BLaER1 treated with 17β-estradiol and CSF1 and Interleukin-3, amounts not matched to agents 10 nM and 100 nM (cell line): ENCODE data around the gene TCF12.

ENCODE experiments used
- H3K27ac ChIP-seq, 11 experiments: shearing (Covaris generic); formaldehyde crosslinking; 2 replicates each; pipeline ENCODE4 v1.8.1; 2022
- H3K27me3 ChIP-seq, 11 experiments: shearing (Covaris generic); formaldehyde crosslinking; 2 replicates each; pipeline ENCODE4 v1.8.1; 2022
- H3K36me3 ChIP-seq, 11 experiments: shearing (Covaris generic); formaldehyde crosslinking; 2 replicates each; pipeline ENCODE4 v1.8.1; 2022
- H3K4me1 ChIP-seq, 10 experiments: shearing (Covaris generic); formaldehyde crosslinking; 2 replicates each; pipeline ENCODE4 v1.8.1; 2022
- H3K4me2 ChIP-seq, 11 experiments: shearing (Covaris generic); formaldehyde crosslinking; 2 replicates each; pipeline ENCODE4 v1.8.1; 2022
- H3K4me3 ChIP-seq, 10 experiments: shearing (Covaris generic); formaldehyde crosslinking; 2 replicates each; pipeline ENCODE4 v1.8.1; 2022
- H3K9ac ChIP-seq, 11 experiments: shearing (Covaris generic); formaldehyde crosslinking; 2 replicates each; pipeline ENCODE4 v1.8.1; 2022
- H3K9me3 ChIP-seq, 11 experiments: shearing (Covaris generic); formaldehyde crosslinking; replicated peaks in 1 of 11; 2 replicates each; pipeline ENCODE4 v1.8.1; 2022
- H4K20me1 ChIP-seq, 11 experiments: shearing (Covaris generic); formaldehyde crosslinking; 2 replicates each; pipeline ENCODE4 v1.8.1; 2022
- Cebpa-rat ChIP-seq, 11 experiments: shearing (Covaris generic); IDR thresholded peaks; 2 replicates each; pipeline ENCODE4 v1.8.1; 2022

Gene TCF12

DNA sequence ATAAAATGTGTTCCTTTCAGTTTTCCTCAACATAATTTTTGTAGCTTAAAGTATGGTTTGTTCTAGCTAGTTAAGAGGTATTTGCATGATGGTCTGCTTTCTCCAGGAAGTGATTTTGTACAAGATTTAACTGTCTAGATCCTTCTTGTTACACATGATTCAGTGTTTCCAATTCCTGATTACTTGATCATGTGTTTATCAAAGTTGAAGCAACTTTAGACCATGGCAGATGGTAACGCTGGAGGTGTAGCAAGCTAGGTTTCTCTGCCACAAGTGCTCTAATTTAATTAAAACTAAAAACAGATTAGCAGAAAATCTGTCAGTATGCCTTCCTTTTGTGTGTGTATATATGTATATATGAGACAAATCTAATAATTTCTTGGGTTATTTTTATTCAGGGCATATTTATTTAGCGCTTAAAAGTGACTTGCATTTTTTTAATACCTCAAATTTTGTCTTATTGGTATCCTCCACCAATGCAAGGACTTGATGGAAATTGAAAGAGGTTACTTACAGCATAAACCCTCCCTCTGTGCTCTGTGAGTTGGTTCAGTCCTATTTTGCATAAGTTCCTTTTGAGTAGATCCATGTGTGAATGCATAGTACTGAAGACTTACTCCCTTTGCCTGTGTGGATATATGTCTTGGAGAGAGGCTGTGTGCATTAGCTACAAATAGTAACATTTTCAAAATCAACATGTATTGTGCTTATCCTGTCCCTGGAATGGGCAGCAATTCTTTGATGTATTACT, 300.6 kb downstream of the TCF12 start:
- peaks cover 16 to 44% (median 25%) of the 10 kb centered on the region in 10 experiments for H3K4me1 ChIP-seq
- no peaks in the 10 kb centered on the region for H3K27me3 ChIP-seq
- no peak overlapping the region for H3K4me3 ChIP-seq
- no peak overlapping the region; a peak in 1 of 22 replicates for H3K27ac ChIP-seq
- 0 out of 22 replicates have a peak, but pooled peaks cover 0 to 3% (median 0%) of the 10 kb centered on the region in 11 experiments for H3K36me3 ChIP-seq
- H3K9ac ChIP-seq, result no peak overlapping the region
- no peaks in the 10 kb centered on the region for H3K9me3 ChIP-seq
- TF ChIP-seq Cebpa-rat (IDR thresholded peaks at IDR 0.05), result no peak
- peaks cover 21 to 99% (median 57%) of the 10 kb centered on the region in 11 experiments for H4K20me1 ChIP-seq
- H3K4me2 ChIP-seq, result peak overlapping the region in 8 of 11 experiments; percentile 3 to 73 (median 30); a peak in 10 of 22 replicates

GRCh38 chr15:57220205-57220604, 301.8 kb downstream of the TCF12 start:
- Histone ChIP-seq H3K9ac (no peak overlapping the region), H3K4me3 (no peak overlapping the region), H3K27ac (no peak overlapping the region)

DNA sequence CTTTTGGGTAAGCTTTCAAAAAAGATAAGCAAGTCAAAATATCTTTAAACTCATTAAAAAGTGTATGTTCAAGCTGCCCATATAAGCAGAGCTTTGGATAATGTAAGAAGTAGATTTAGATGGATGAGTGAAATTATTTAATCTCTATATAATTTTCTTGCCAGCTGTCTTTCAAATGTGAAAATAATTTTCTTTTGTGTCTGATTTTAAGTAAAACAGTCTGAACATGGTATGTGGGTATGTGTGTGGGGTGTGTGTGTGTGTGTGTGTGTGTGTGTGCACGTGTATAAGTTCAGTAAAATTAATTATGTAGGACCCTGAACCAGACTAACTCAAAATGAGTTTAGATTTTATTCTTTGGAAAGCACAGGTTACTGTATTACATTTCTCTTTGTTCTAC, 302.7 kb downstream of the TCF12 start:
- TF ChIP-seq Cebpa-rat (IDR thresholded peaks at IDR 0.05), result no peak
- H3K36me3 ChIP-seq, result 0 out of 22 replicates have a peak, but pooled peaks cover 0 to 3% (median 0%) of the 10 kb centered on the region in 11 experiments
- no peak overlapping the region for H3K4me3 ChIP-seq
- H3K27ac ChIP-seq, result no peak overlapping the region
- peaks cover 16 to 39% (median 25%) of the 10 kb centered on the region in 10 experiments for H3K4me1 ChIP-seq
- H3K4me2 ChIP-seq, result no peak overlapping the region
- peaks cover 21 to 96% (median 41%) of the 10 kb centered on the region in 11 experiments; a peak in 20 of 22 replicates for H4K20me1 ChIP-seq
- H3K9ac ChIP-seq, result no peak overlapping the region
- no peaks in the 10 kb centered on the region for H3K27me3 ChIP-seq
- no peaks in the 10 kb centered on the region for H3K9me3 ChIP-seq

More at GRCh38 chr15:57220205-57220604, 301.8 kb downstream of the TCF12 start:
- Histone ChIP-seq H3K9me3 (no peaks in the 10 kb centered on the region), H4K20me1 (peaks cover 21 to 98% (median 48%) of the 10 kb centered on the region in 11 experiments; a peak in 21 of 22 replicates), H3K36me3 (0 out of 22 replicates have a peak, but pooled peaks cover 0 to 3% (median 0%) of the 10 kb centered on the region in 11 experiments), H3K27me3 (no peaks in the 10 kb centered on the region), H3K4me2 (peak overlapping the region in 3 of 11 experiments; percentile 8 to 42 (median 19); a peak in 1 of 22 replicates), H3K4me1 (peaks cover 16 to 44% (median 25%) of the 10 kb centered on the region in 10 experiments)
- no peak for TF ChIP-seq Cebpa-rat (IDR thresholded peaks at IDR 0.05)

- no peaks in the 10 kb centered on the region for H3K27me3 ChIP-seq
- H4K20me1 ChIP-seq, result peaks cover under 1 to 96% (median 25%) of the 10 kb centered on the region in 11 experiments; a peak in 15 of 22 replicates
- H3K27ac ChIP-seq, result no peak overlapping the region
- no peak overlapping the region for H3K4me3 ChIP-seq
- TF ChIP-seq Cebpa-rat (IDR thresholded peaks at IDR 0.05), result no peak
- peaks cover 3 to 28% (median 19%) of the 10 kb centered on the region in 10 experiments; a peak in 19 of 20 replicates for H3K4me1 ChIP-seq
- 0 out of 22 replicates have a peak, but pooled peaks cover 0 to 3% (median 0%) of the 10 kb centered on the region in 11 experiments for H3K36me3 ChIP-seq
- H3K9me3 ChIP-seq, result no peaks in the 10 kb centered on the region
- H3K9ac ChIP-seq, result no peak overlapping the region
- H3K4me2 ChIP-seq, result no peak overlapping the region
Measured at GRCh38 chr15:57223345-57223744, 304.9 kb downstream of the TCF12 start.

DNA sequence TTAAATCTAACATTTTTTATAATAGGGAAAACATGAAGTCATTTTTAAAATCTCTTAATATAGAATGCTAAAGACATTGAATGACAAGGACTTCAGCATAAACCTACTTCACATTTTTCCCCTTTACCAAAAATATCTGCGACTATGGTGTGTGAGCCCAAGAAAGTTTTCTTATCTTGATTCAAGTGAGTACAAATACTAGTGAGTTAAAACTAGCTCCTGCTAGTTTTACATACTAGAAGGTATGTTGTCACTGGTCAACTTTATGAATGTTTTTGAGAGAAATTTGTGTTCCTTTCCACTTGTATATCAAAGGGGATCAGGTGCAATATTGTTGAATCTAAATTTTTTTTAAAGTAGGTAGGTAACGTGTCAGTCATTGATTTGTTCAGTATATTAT, 305.4 kb downstream of the TCF12 start:
- Histone ChIP-seq H3K27ac (no peak overlapping the region), H3K9ac (no peak overlapping the region), H3K4me2 (no peak overlapping the region), H3K36me3 (0 out of 22 replicates have a peak, but pooled peaks cover 0 to 3% (median 0%) of the 10 kb centered on the region in 11 experiments), H4K20me1 (peaks cover 0 to 96% (median 23%) of the 10 kb centered on the region in 11 experiments; a peak in 14 of 22 replicates), H3K4me3 (no peak overlapping the region), H3K27me3 (no peaks in the 10 kb centered on the region), H3K4me1 (peaks cover 3 to 23% (median 16%) of the 10 kb centered on the region in 10 experiments; a peak in 18 of 20 replicates), H3K9me3 (no peaks in the 10 kb centered on the region)
- TF ChIP-seq Cebpa-rat (IDR thresholded peaks at IDR 0.05), result no peak

GRCh38 chr15:57224664-57225063, 306.2 kb downstream of the TCF12 start:
- Histone ChIP-seq H3K4me2 (no peak overlapping the region), H3K27ac (no peak overlapping the region), H3K9me3 (no peaks in the 10 kb centered on the region), H3K9ac (no peak overlapping the region), H3K36me3 (no peaks in the 10 kb centered on the region), H3K4me1 (peaks cover 0 to 16% (median 9%) of the 10 kb centered on the region in 10 experiments; a peak in 12 of 20 replicates), H3K27me3 (no peaks in the 10 kb centered on the region), H4K20me1 (peaks cover 0 to 96% (median 15%) of the 10 kb centered on the region in 11 experiments; a peak in 13 of 22 replicates), H3K4me3 (no peak overlapping the region)
- TF ChIP-seq Cebpa-rat (IDR thresholded peaks at IDR 0.05), result no peak

- TF ChIP-seq Cebpa-rat (IDR thresholded peaks at IDR 0.05), result no peak
- Histone ChIP-seq H3K4me1 (peaks cover 0 to 14% (median 5%) of the 10 kb centered on the region in 10 experiments; a peak in 8 of 20 replicates), H3K27ac (no peak overlapping the region), H3K4me2 (peak overlapping the region in 2 of 11 experiments; percentile 8 to 14; a peak in 2 of 22 replicates), H3K27me3 (no peaks in the 10 kb centered on the region), H3K4me3 (no peak overlapping the region), H3K9me3 (no peaks in the 10 kb centered on the region), H3K36me3 (peaks cover 3 to 17% (median 6%) of the 10 kb centered on the region in 11 experiments; a peak in 21 of 22 replicates), H4K20me1 (peaks cover 0 to 89% (median 9%) of the 10 kb centered on the region in 11 experiments; a peak in 13 of 22 replicates), H3K9ac (no peak overlapping the region)
Measured at GRCh38 chr15:57227166-57227565, 308.7 kb downstream of the TCF12 start.

DNA sequence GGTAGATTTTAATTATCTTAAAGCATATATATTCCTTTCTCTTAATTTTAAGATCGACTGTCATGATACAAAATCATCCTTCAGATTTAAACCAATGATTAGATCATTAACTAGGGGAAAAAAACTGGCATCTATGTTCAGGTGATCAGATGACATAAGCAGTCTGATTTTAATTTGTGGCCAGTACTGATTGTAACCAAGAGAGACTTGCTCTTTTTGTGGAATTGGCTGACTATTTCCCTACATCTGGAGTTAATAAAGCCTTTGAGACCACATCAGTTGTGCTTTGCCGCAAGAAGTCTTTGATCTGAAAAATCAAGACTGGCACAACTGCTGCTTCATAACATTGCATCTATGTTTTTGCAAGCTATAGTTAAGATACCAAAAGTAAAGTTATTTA, 309.5 kb downstream of the TCF12 start:
- Histone ChIP-seq H3K4me3 (no peak overlapping the region), H3K4me1 (peaks cover 0 to 14% (median 5%) of the 10 kb centered on the region in 10 experiments; a peak in 8 of 20 replicates), H3K9me3 (no peaks in the 10 kb centered on the region)

GRCh38 chr15:57228395-57228794, 310.0 kb downstream of the TCF12 start:
- no peaks in the 10 kb centered on the region for H3K9me3 ChIP-seq
- H3K4me1 ChIP-seq, result peaks cover 0 to 14% (median 5%) of the 10 kb centered on the region in 10 experiments; a peak in 8 of 20 replicates
- H3K27me3 ChIP-seq, result no peaks in the 10 kb centered on the region
- H3K36me3 ChIP-seq, result peaks cover 13 to 28% (median 16%) of the 10 kb centered on the region in 11 experiments
- TF ChIP-seq Cebpa-rat (IDR thresholded peaks at IDR 0.05), result no peak
- H3K4me3 ChIP-seq, result no peak overlapping the region
- H3K9ac ChIP-seq, result no peak overlapping the region
- H3K27ac ChIP-seq, result no peak overlapping the region
- peaks cover 0 to 79% (median 9%) of the 10 kb centered on the region in 11 experiments; a peak in 12 of 22 replicates for H4K20me1 ChIP-seq
- no peak overlapping the region for H3K4me2 ChIP-seq

More for the DNA sequence above, 309.5 kb downstream of the TCF12 start:
- Histone ChIP-seq H3K27me3 (no peaks in the 10 kb centered on the region), H3K36me3 (peaks cover 8 to 23% (median 12%) of the 10 kb centered on the region in 11 experiments), H3K4me2 (peak overlapping the region in 3 of 11 experiments; percentile 2 to 8 (median 5); a peak in 2 of 22 replicates), H3K9ac (no peak overlapping the region), H4K20me1 (peaks cover 0 to 84% (median 9%) of the 10 kb centered on the region in 11 experiments; a peak in 13 of 22 replicates), H3K27ac (no peak overlapping the region)
- TF ChIP-seq Cebpa-rat (IDR thresholded peaks at IDR 0.05), result no peak
